IMR-90 (cell line): ENCODE results near the gene COMMD1. TPM values are rescaled to one million over a fixed set of nuclear protein-coding genes. Genes with fewer than 3 reads are reported as not detected.

Experiments used
- ATAC-seq: fragments of 200-7000 bp; cut with Tn5 transposase; 2 replicates; pipeline ENCODE4 v1.9.1; 2020; ENCODE audit warnings: low read depth, mild to moderate bottlenecking, moderate library complexity
- BruUV-seq: library from RNA; stranded (reverse); fragments of 400-500 nt; replicated peaks from 2 replicates; lab custom pipeline; 2021; lab: Mats Ljungman, UMichigan
- CTCF ChIA-PET: fragments of 300-600 bp; formaldehyde crosslinking; extraction: SDS; loops from one replicate; lab custom pipeline; 2021; ENCODE audit warnings: antibody characterized with exemption; lab: Yijun Ruan, JAX
- POLR2A ChIA-PET: fragments of 300-600 bp; sonication (Branson Sonifier 250); formaldehyde crosslinking; loops from one replicate; lab custom pipeline; 2022; ENCODE audit warnings: antibody characterized with exemption; ENCODE audit not compliant: unreplicated experiment; lab: Charles Lee
- DNase-seq: peaks from one replicate; pipeline ENCODE4 v3.0.0; 2013
- H2AFZ ChIP-seq: replicated peaks from 2 replicates; pipeline ENCODE3; 2013; ENCODE audit warnings: low read length, mild to moderate bottlenecking; ENCODE audit not compliant: poor library complexity
- H2AK5ac ChIP-seq: 2 replicates; pipeline ENCODE4 v1.6.1; 2013; ENCODE audit warnings: low read depth, low read length, inconsistent platforms
- H2AK9ac ChIP-seq: replicated peaks from 2 replicates; pipeline ENCODE3; 2013; ENCODE audit warnings: mild to moderate bottlenecking, low read depth, low read length, moderate library complexity; ENCODE audit not compliant: poor library complexity
- H2BK120ac ChIP-seq: 2 replicates; pipeline ENCODE4 v1.6.1; 2013; ENCODE audit warnings: low read depth, low read length, inconsistent platforms
- H2BK15ac ChIP-seq: 3 replicates; pipeline ENCODE4 v1.6.1; 2013; ENCODE audit warnings: low read depth, low read length, inconsistent platforms
- H2BK20ac ChIP-seq: 2 replicates; pipeline ENCODE4 v1.6.1; 2013; ENCODE audit warnings: low read depth, mild to moderate bottlenecking, inconsistent platforms, low read length, moderate library complexity
- H2BK5ac ChIP-seq: 2 replicates; pipeline ENCODE4 v1.6.1; 2013; ENCODE audit warnings: mild to moderate bottlenecking, low read depth, low read length, inconsistent platforms; ENCODE audit not compliant: poor library complexity, severe bottlenecking
- H3K14ac ChIP-seq: replicated peaks from 2 replicates; pipeline ENCODE4 v1.6.1; 2013; ENCODE audit warnings: low read depth, low read length, inconsistent platforms
- H3K18ac ChIP-seq: 2 replicates; pipeline ENCODE4 v1.6.1; 2013; ENCODE audit warnings: low read depth, low read length, control low read depth
- H3K23ac ChIP-seq: 2 replicates; pipeline ENCODE4 v1.6.1; 2013; ENCODE audit warnings: low read depth, low read length, inconsistent platforms
- H3K27ac ChIP-seq: 2 replicates; pipeline ENCODE4 v1.5.1; 2013; ENCODE audit warnings: mild to moderate bottlenecking, control low read depth, low read length; ENCODE audit not compliant: insufficient read depth
- H3K27me3 ChIP-seq: 2 replicates; pipeline ENCODE4 v1.6.1; 2013; ENCODE audit warnings: low read length; ENCODE audit not compliant: control insufficient read depth, insufficient read depth
- H3K36me3 ChIP-seq: 2 replicates; pipeline ENCODE4 v1.6.1; 2013; ENCODE audit warnings: low read length, mixed read lengths; ENCODE audit not compliant: control insufficient read depth, insufficient read depth
- H3K4ac ChIP-seq: 2 replicates; pipeline ENCODE4 v1.6.1; 2013; ENCODE audit warnings: low read depth, low read length, inconsistent platforms
- H3K4me1 ChIP-seq: 2 replicates; pipeline ENCODE4 v1.6.1; 2013; ENCODE audit warnings: low read length, mixed read lengths; ENCODE audit not compliant: control insufficient read depth, insufficient read depth
- H3K4me2 ChIP-seq: 2 replicates; pipeline ENCODE4 v1.6.1; 2013; ENCODE audit warnings: low read depth, mild to moderate bottlenecking, control low read depth, low read length, moderate library complexity
- H3K4me3 ChIP-seq: 2 replicates; pipeline ENCODE4 v1.5.1; 2013; ENCODE audit warnings: low read depth, mild to moderate bottlenecking, control low read depth, low read length, moderate library complexity; ENCODE audit not compliant: insufficient read depth
- H3K56ac ChIP-seq: 2 replicates; pipeline ENCODE4 v1.6.1; 2013; ENCODE audit warnings: low read length, inconsistent platforms; ENCODE audit not compliant: insufficient read depth; ENCODE audit errors: extremely low read depth
- H3K79me1 ChIP-seq, 2 experiments: 2 replicates each; pipeline ENCODE4 v1.6.1; 2013; ENCODE audit warnings: low read length in 2 of 2, inconsistent platforms in 1 of 2, low read depth in 1 of 2
- H3K9ac ChIP-seq: 2 replicates; pipeline ENCODE4 v1.6.1; 2013; ENCODE audit warnings: low read depth, low read length, control low read depth
- H3K9me1 ChIP-seq: 2 replicates; pipeline ENCODE4 v1.6.1; 2013; ENCODE audit warnings: low read length, inconsistent platforms; ENCODE audit not compliant: insufficient read depth
- H3K9me3 ChIP-seq: 2 replicates; pipeline ENCODE4 v1.6.1; 2013; ENCODE audit warnings: low read length; ENCODE audit not compliant: control insufficient read depth, insufficient read depth
- H4K20me1 ChIP-seq: 2 replicates; pipeline ENCODE4 v1.6.1; 2013; ENCODE audit warnings: low read length, inconsistent platforms; ENCODE audit not compliant: insufficient read depth
- H4K5ac ChIP-seq: 2 replicates; pipeline ENCODE4 v1.6.1; 2013; ENCODE audit warnings: mild to moderate bottlenecking, low read depth, low read length, control low read depth
- H4K8ac ChIP-seq, 2 experiments: 2 replicates each; pipeline ENCODE4 v1.6.1; 2013; ENCODE audit warnings: low read depth in 2 of 2, low read length in 2 of 2, control low read depth in 1 of 2, inconsistent platforms in 1 of 2
- H4K91ac ChIP-seq: 2 replicates; pipeline ENCODE4 v1.6.1; 2013; ENCODE audit warnings: low read depth, low read length, inconsistent platforms; ENCODE audit not compliant: insufficient read depth
- BHLHE40 ChIP-seq: fragments of 150-350 bp; IDR thresholded peaks from 2 replicates; pipeline ENCODE4 v1.6.1; 2016; ENCODE audit warnings: mild to moderate bottlenecking, low read depth, low read length
- CHD1 ChIP-seq: IDR thresholded peaks from 2 replicates; pipeline ENCODE4 v1.6.1; 2012; ENCODE audit warnings: low read depth, low read length, improper control_type of control experiment
- ELK1 ChIP-seq: fragments of 150-350 bp; IDR thresholded peaks from 2 replicates; pipeline ENCODE4 v1.6.1; 2016; ENCODE audit warnings: low read depth, mild to moderate bottlenecking, low read length, moderate library complexity, borderline replicate concordance
- FOS ChIP-seq: fragments of 150-350 bp; IDR thresholded peaks from 2 replicates; pipeline ENCODE4 v1.6.1; 2016; ENCODE audit warnings: low read depth, low read length
- MAZ ChIP-seq: IDR thresholded peaks from 2 replicates; pipeline ENCODE4 v1.6.1; 2012; ENCODE audit warnings: low read depth, mild to moderate bottlenecking, low read length, improper control_type of control experiment, moderate library complexity, borderline replicate concordance
- MXI1 ChIP-seq: IDR thresholded peaks from 2 replicates; pipeline ENCODE4 v1.6.1; 2012; ENCODE audit warnings: low read depth, mild to moderate bottlenecking, low read length, moderate library complexity, borderline replicate concordance
- NFE2L2 ChIP-seq: fragments of 150-350 bp; IDR thresholded peaks from 2 replicates; pipeline ENCODE4 v1.6.1; 2016; ENCODE audit warnings: low read depth, mild to moderate bottlenecking, low read length
- POLR2A ChIP-seq: IDR thresholded peaks from 2 replicates; pipeline ENCODE4 v1.6.1; 2012; ENCODE audit warnings: mild to moderate bottlenecking, low read depth, low read length
- RAD21 ChIP-seq: IDR thresholded peaks from 2 replicates; pipeline ENCODE4 v1.6.1; 2012; ENCODE audit warnings: low read length, improper control_type of control experiment
- RCOR1 ChIP-seq: IDR thresholded peaks from 2 replicates; pipeline ENCODE4 v1.6.1; 2012; ENCODE audit warnings: mild to moderate bottlenecking, low read length, improper control_type of control experiment; ENCODE audit not compliant: insufficient replicate concordance
- RFX5 ChIP-seq: IDR thresholded peaks from 2 replicates; pipeline ENCODE4 v1.8.0; 2012; ENCODE audit warnings: low read depth, mild to moderate bottlenecking, low read length, moderate library complexity
- SMC3 ChIP-seq: fragments of 150-350 bp; IDR thresholded peaks from 2 replicates; pipeline ENCODE4 v1.6.1; 2016; ENCODE audit warnings: low read depth, mild to moderate bottlenecking, antibody characterized with exemption, low read length, moderate library complexity
- WGBS, 2 experiments: methylation state at CpG; one replicate each; pipeline versions ENCODE4 v1.1.5 to v1.1.7; 2013; ENCODE audit warnings: missing lambda C conversion rate in 2 of 2; ENCODE audit not compliant: insufficient read length in 1 of 2; ENCODE audit errors: extremely low coverage in 2 of 2; 5-methylcytosine and 5-hydroxymethylcytosine counted together
- dilution Hi-C: fragments of 300-500 bp; cut with HindIII; formaldehyde crosslinking; loops from one replicate; pipeline ENCODE4 v1.14.3; 2018; ENCODE audit warnings: low sequenced_read_pairs; ENCODE audit not compliant: unreplicated experiment
- in situ Hi-C: fragments of 300-500 bp; cut with MboI; formaldehyde crosslinking; loops from 3 replicates; pipeline ENCODE4 v1.14.3; 2019; ENCODE audit warnings: low sequenced_read_pairs, inconsistent platforms, mixed read lengths
- intact Hi-C: fragments of 100-400 bp; cut with micrococcal nuclease; formaldehyde crosslinking; loops from 2 replicates; pipeline ENCODE4 v1.10.0; 2022
- polyA plus RNA-seq, 3 experiments: library from polyadenylated mRNA; depleted of rRNA; stranded (reverse); fragments of >200 nt; gene quantifications; 2 replicates each; pipeline ENCODE4 v1.2.3, GENCODE V29; 2012; ENCODE audit warnings: low replicate concordance in 1 of 3
- total RNA-seq: library from RNA; depleted of rRNA; stranded (reverse); fragments of >200 nt; gene quantifications from 2 replicates; pipeline ENCODE4 v1.2.3, GENCODE V29; 2012
- TF ChIP-seq, protein P1 (sequence below): fragments of 150-350 bp; IDR thresholded peaks from 2 replicates; pipeline ENCODE4 v1.6.1; 2017; ENCODE audit warnings: mild to moderate bottlenecking, antibody characterized with exemption, low read length, low read depth
- TF ChIP-seq, protein P2 (sequence below): conservative IDR thresholded peaks from 2 replicates; pipeline ENCODE4 v1.5.1; 2012; ENCODE audit warnings: mild to moderate bottlenecking, low read depth, low read length, improper control_type of control experiment

Gene COMMD1
- total and polyA plus RNA-seq, 2 of the 4 experiments (the other 2 are of a cell fraction): 42.8 to 60.4 TPM

DNA sequence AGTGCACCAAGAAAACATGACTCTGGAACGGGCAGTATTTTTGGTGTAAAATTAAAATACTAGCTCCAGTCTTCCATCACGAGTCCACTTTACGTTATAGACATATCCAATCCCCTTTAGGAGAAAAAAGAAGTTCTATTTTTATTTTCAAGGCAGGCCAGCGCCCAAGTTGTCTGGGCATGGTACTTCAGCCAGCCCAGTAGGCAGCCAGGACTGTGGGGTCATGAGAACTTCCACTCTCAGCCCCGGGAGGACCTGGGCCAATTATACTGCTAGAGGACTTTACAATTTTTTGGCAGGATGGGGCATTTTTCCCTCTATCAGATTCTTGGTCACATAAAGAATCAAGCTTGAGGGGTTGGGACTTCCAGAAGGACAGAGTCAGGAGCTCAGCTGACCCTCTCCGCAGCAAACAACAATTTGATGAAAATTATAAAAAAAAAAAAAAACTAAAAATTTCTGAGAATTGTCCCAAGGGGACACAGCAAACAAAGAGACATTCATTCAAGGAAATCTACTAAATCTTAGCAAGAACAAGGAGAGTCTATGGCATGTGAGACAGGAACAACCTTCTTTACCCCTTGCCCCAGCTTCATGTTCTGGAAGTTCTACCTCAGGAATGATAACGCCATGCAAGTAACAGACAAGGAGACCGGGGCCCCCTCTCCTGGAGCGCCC is 253.1 kb downstream of the COMMD1 start:
- ChIA-PET POLR2A (no interaction called here), CTCF (no interaction called here)
- Histone ChIP-seq H3K4ac (no peak overlapping the region), H2BK15ac (no peak overlapping the region), H3K23ac (no peak overlapping the region), H2AFZ (no peak overlapping the region), H3K36me3 (no peaks in the 10 kb centered on the region), H3K4me1 (no peaks in the 10 kb centered on the region), H2BK120ac (no peak overlapping the region), H3K9ac (no peak overlapping the region), H4K5ac (no peak overlapping the region), H3K56ac (no peak overlapping the region), H3K27me3 (no peaks in the 10 kb centered on the region), H3K79me1 (no peaks in the 10 kb centered on the region), H4K20me1 (no peaks in the 10 kb centered on the region), H3K4me2 (no peak overlapping the region), H2AK9ac (no peak overlapping the region), H2BK5ac (no peak overlapping the region), H3K18ac (no peak overlapping the region), H3K27ac (no peak overlapping the region), H3K9me1 (no peaks in the 10 kb centered on the region; the same call in 1 of the 2 replicates), H3K14ac (no peak overlapping the region), H4K91ac (no peak overlapping the region), H3K9me3 (no peaks in the 10 kb centered on the region), H2BK20ac (no peak overlapping the region), H4K8ac (no peak overlapping the region), H2AK5ac (no peak overlapping the region), H3K4me3 (no peak overlapping the region)
- BruUV-seq: no TSS peak
- DNase-seq (no peak), ATAC-seq (no peak)
- dilution Hi-C loops (no loop called here), intact Hi-C loops (no loop called here), in situ Hi-C loops (no loop called here)
- WGBS, 2 experiments: 96% methylated on average over 3 of the region's 9 CpGs; no CpG with 5 or more reads in 1 of the 2 experiments
- TF ChIP-seq, protein P1, sequence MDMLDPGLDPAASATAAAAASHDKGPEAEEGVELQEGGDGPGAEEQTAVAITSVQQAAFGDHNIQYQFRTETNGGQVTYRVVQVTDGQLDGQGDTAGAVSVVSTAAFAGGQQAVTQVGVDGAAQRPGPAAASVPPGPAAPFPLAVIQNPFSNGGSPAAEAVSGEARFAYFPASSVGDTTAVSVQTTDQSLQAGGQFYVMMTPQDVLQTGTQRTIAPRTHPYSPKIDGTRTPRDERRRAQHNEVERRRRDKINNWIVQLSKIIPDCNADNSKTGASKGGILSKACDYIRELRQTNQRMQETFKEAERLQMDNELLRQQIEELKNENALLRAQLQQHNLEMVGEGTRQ: no peak
- no peak for TF ChIP-seq CHD1
- TF ChIP-seq RCOR1: no peak
- no peak for TF ChIP-seq FOS
- no peak for TF ChIP-seq POLR2A
- TF ChIP-seq RAD21: no peak
- TF ChIP-seq, protein P2, sequence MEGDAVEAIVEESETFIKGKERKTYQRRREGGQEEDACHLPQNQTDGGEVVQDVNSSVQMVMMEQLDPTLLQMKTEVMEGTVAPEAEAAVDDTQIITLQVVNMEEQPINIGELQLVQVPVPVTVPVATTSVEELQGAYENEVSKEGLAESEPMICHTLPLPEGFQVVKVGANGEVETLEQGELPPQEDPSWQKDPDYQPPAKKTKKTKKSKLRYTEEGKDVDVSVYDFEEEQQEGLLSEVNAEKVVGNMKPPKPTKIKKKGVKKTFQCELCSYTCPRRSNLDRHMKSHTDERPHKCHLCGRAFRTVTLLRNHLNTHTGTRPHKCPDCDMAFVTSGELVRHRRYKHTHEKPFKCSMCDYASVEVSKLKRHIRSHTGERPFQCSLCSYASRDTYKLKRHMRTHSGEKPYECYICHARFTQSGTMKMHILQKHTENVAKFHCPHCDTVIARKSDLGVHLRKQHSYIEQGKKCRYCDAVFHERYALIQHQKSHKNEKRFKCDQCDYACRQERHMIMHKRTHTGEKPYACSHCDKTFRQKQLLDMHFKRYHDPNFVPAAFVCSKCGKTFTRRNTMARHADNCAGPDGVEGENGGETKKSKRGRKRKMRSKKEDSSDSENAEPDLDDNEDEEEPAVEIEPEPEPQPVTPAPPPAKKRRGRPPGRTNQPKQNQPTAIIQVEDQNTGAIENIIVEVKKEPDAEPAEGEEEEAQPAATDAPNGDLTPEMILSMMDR: no peak
- TF ChIP-seq BHLHE40: no peak
- no peak for TF ChIP-seq ELK1
- TF ChIP-seq MAZ: no peak
- TF ChIP-seq MXI1: no peak
- no peak for TF ChIP-seq RFX5
- no peak for TF ChIP-seq NFE2L2
- no peak for TF ChIP-seq SMC3
